GM19397 (cell line): ENCODE data around the gene TEX101.
"Not testable (repeated sequence)": the region's sequence is repeated elsewhere in the genome, so short reads cannot be mapped to it uniquely, and the experiment has no call there.

Experiments used
- ATAC-seq: cut with Tn5 transposase; IDR thresholded peaks from one replicate; pipeline ENCODE4 v1.9.1; 2021; ENCODE audit warnings: mild to moderate bottlenecking, moderate library complexity; ENCODE audit not compliant: unreplicated experiment

Gene TEX101

GRCh38 chr19:43416951-43417623, 2.4 kb downstream of the TEX101 start:
- ATAC-seq = no peak

DNA sequence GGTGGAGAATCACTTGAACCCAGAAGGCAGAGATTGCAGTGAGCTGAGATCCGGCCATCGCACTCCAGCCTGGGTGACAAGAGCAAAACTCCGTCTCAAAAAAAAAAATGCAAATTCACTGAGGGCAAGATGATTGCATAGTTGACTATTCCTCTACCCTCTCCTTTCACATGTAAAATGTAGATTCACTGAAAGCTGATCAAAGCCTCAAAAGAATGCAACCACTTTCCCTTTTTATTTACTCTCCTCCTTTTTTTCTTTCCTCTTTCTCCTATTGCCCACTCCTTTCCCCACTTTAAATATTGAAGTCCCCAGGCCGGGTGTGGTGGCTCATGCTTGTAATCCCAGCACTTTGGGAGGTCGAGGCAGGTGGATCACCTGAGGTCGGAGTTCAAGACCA, 6.3 kb downstream of the TEX101 start:
- no peak for ATAC-seq

GRCh38 chr19:43422000-43422688, 7.5 kb downstream of the TEX101 start:
- no peak for ATAC-seq

DNA sequence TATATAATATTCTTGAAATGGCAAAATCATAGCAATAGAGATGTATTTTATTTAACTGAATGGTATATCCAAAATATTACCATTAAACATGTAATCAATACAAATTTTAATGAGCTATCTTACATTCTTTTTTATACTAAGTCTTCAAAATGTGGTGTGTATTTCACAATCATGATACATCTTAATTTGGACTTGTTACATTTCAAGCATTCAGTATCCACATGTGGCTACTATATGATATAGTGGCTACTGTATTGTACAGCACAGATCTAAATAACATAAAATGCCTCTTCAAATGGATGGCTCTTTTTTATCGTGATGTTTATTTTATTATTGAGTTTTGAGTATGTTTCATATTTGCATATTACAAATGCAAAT, 8.0 kb downstream of the TEX101 start:
- no peak for ATAC-seq

DNA sequence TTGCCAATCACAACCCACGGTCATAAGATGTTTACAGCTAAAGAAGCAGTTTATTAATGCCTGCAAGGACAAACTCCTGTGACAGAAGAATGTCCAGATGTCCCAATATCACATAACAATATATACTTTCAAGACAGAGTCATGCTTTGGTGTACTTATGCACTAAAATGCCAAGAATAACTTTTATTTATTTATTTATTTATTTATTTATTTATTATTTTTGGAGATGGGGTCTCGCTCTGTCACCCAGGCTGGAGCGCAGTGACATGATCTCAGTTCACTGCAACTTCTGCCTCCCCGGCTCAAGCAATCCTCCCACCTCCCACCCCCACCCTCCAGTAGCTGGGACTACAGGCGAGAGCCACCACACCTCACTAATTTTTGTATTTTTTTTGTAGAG, 9.1 kb downstream of the TEX101 start:
- no peak for ATAC-seq

GRCh38 chr19:43425567-43426392, 11.1 kb downstream of the TEX101 start:
- no peak for ATAC-seq

- no peak for ATAC-seq
Measured at GRCh38 chr19:43429395-43429794, 14.7 kb downstream of the TEX101 start.

GRCh38 chr19:43430142-43430710, 15.5 kb downstream of the TEX101 start:
- no peak for ATAC-seq

DNA sequence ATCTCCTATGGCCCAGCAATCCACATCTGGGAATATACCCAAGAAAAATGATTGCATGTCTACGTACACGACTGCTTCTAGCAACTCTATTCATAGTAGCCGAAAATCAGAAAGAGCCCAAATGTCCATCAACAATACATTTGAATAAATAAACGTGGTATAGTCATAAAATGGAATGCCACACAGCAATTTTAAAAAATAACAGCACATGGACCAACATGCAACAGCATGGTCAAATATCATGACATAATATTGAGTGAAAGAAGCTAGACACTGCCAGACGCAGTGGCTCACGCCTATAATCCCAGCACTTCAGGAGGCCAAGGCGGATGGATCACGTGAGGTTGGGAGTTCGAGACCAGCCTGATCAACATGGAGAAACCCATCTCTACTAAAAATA, 16.3 kb downstream of the TEX101 start:
- no peak for ATAC-seq

- no peak for ATAC-seq
Measured at GRCh38 chr19:43433358-43433673, 18.6 kb downstream of the TEX101 start.

GRCh38 chr19:43433689-43434088, 19.0 kb downstream of the TEX101 start:
- ATAC-seq = no peak

GRCh38 chr19:43435775-43436174, 21.1 kb downstream of the TEX101 start:
- ATAC-seq = no peak

DNA sequence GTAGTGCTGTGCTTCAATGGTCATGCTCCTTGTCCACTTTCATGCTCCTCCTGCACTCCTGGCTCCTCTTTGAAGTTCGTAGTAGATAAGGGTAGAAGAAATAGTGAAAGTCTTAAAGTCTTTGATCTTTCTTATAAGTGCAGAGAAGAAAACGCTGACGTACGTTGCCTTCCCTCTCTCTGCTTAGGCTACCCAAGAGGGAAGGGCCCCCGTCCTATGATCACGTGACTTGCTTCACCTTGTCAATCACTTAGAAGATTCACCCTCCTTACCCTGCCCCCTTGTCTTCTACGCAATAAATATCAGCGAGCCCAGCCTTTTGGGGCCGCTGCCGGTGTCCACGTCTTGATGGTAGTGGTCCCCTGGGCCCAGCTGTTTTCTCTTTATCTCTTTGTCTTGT, 22.6 kb downstream of the TEX101 start:
- ATAC-seq = not testable (repeated sequence)

DNA sequence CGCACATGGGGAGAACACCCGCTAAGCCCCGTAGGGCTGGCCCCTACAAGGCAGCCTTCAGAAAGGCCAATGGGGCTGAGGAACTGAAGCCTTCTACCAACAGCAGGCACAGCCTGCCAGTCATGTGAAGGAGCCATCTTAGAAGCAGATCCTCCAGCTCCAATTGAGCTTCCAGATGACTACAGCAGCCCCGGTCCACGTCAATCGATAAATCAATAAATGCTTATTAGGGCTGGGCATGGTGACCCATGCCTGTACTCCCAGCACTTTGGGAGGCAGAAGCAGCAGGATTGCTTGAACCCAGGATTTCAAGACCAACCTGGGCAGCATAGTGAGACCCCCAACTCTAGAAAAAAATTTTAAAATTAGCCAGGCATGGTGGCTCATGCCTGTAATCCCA, 23.0 kb downstream of the TEX101 start:
- no peak for ATAC-seq

- no peak for ATAC-seq
Measured at GRCh38 chr19:43438291-43439031, 23.8 kb downstream of the TEX101 start.

DNA sequence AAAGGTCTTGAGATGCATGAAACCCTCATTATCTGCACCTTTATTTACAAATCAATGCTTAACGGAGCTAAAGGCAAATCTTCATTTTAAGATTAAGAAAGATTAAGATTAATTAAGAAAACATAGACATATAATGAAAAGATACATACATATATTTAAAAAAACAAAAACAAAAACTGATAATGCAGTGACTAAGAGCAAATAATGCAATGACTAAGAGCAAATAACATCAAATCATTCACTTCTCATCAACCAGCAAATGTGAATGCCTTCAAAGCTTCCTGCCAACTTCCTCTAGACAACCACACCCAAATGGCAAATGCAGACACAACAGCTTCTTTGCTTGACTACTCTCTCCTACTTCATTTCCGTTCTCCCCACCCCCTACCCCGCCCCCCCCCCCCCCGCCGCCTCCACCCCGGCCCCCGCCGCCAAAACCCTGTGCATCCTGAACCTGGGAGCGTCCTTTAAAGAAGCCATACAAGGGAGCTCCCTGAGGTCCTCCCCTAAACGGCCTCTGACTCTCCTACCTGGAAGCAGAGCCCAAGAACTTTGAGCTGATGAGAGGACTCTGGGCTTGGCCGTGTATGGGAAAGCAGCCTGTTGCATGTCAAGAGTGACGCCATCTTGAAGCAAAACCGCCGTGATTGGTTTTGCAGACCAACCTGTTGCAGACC, 24.5 kb downstream of the TEX101 start:
- no peak for ATAC-seq

GRCh38 chr19:43439709-43440063, 25.0 kb downstream of the TEX101 start:
- ATAC-seq = no peak

DNA sequence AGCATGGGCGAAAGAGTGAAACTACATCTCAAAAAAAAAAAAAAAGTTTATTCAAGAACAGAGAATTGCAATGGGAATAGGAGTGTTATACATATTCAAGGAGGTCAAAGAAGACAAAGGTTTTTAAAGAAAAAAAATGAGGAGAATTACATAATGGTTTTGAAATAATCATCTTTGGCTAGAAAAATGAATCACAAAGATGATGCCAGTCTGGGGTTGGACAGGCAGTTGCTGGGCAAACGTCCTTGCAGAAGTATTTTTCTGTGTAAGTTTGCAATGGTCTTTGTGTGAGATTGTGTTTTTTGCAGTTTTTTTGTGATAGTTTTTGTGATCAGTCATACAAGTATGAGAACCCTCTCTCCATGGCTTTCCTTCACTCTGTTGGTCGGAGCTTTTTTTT, 27.0 kb downstream of the TEX101 start:
- no peak for ATAC-seq

GRCh38 chr19:43444091-43444490, 29.4 kb downstream of the TEX101 start:
- ATAC-seq = not testable (repeated sequence)

GRCh38 chr19:43444531-43445287, 30.0 kb downstream of the TEX101 start:
- no peak for ATAC-seq
